CD4-positive, alpha-beta T cell (primary cell): ENCODE measurements around the gene C19orf33. TPM values are rescaled to one million over a fixed set of nuclear protein-coding genes. Genes with fewer than 3 reads are reported as not detected.

Experiments
- ATAC-seq: fragments of 200-7000 bp; cut with Tn5 transposase; one replicate; pipeline ENCODE4 v1.10.0; 2022; ENCODE audit warnings: mild to moderate bottlenecking; ENCODE audit not compliant: poor library complexity
- CTCF ChIA-PET: fragments of 350-600 bp; sonication (Branson Sonifier 250); formaldehyde crosslinking; loops from one replicate; lab custom pipeline; 2021; ENCODE audit warnings: antibody characterized with exemption, inconsistent platforms; lab: Charles Lee
- POLR2A ChIA-PET: fragments of 350-600 bp; sonication (Branson Sonifier 250); formaldehyde crosslinking; loops from one replicate; lab custom pipeline; 2021; ENCODE audit warnings: antibody characterized with exemption, inconsistent platforms; lab: Charles Lee
- DNase-seq, 14 experiments: peaks; one replicate each; pipeline ENCODE4 v3.0.0-alpha.2; 2013 to 2020; ENCODE audit warnings: mixed read lengths in 2 of 14
- H3K27ac ChIP-seq, 2 donors: one replicate each; pipeline versions ENCODE4 v1.5.1 to v1.7.0; 2013; ENCODE audit warnings: low read length in 2 of 2, low read depth in 1 of 2, mild to moderate bottlenecking in 1 of 2
- H3K27me3 ChIP-seq, 2 experiments: 1 replicate in 1 of 2; 2 replicates in 1 of 2; pipeline versions ENCODE4 v1.6.1 to v1.7.0; 2013; ENCODE audit warnings: low read length in 2 of 2, control low read depth in 1 of 2, mild to moderate bottlenecking in 1 of 2, moderate library complexity in 1 of 2; ENCODE audit not compliant: insufficient read depth in 2 of 2, control insufficient read depth in 1 of 2
- H3K36me3 ChIP-seq: one replicate; pipeline ENCODE4 v1.6.1; 2013; ENCODE audit warnings: low read length, control low read depth; ENCODE audit not compliant: insufficient read depth
- H3K4me1 ChIP-seq: one replicate; pipeline ENCODE4 v1.6.1; 2013; ENCODE audit warnings: low read length, control low read depth; ENCODE audit not compliant: insufficient read depth
- H3K4me3 ChIP-seq: one replicate; pipeline ENCODE4 v1.5.1; 2013; ENCODE audit warnings: mild to moderate bottlenecking, low read length, moderate library complexity
- H3K9me3 ChIP-seq, 2 experiments: 1 replicate in 1 of 2; 2 replicates in 1 of 2; pipeline versions ENCODE4 v1.6.1 to v1.7.0; 2013; ENCODE audit warnings: low read length in 2 of 2, mild to moderate bottlenecking in 2 of 2, control low read depth in 1 of 2, moderate library complexity in 1 of 2; ENCODE audit not compliant: control insufficient read depth in 1 of 2, insufficient read depth in 1 of 2
- H3K27ac Mint-ChIP-seq: one replicate; pipeline ENCODE4 v1.8.0; 2020; ENCODE audit warnings: mixed read lengths
- H3K27me3 Mint-ChIP-seq: one replicate; pipeline ENCODE4 v1.8.0; 2021; ENCODE audit warnings: mixed read lengths
- H3K36me3 Mint-ChIP-seq: one replicate; pipeline ENCODE4 v1.8.0; 2021; ENCODE audit warnings: low read depth, mixed read lengths
- H3K4me1 Mint-ChIP-seq: one replicate; pipeline ENCODE4 v1.8.0; 2021; ENCODE audit warnings: low read depth, mixed read lengths
- H3K4me3 Mint-ChIP-seq: one replicate; pipeline ENCODE4 v1.8.0; 2020; ENCODE audit warnings: mild to moderate bottlenecking, mixed read lengths
- H3K9me3 Mint-ChIP-seq: one replicate; pipeline ENCODE4 v1.8.0; 2020; ENCODE audit warnings: mixed read lengths
- intact Hi-C, 2 experiments: fragments of 100-400 bp; cut with DNase I in 1 of 2; cut with micrococcal nuclease in 1 of 2; formaldehyde crosslinking; loops; one replicate each; pipeline versions ENCODE4 v1.15.1 to v1.9.0; 2023 to 2025; cut with DNase I, micrococcal nuclease
- total RNA-seq, 174 experiments: library from RNA in 2 of 174; stranded (reverse) in 2 of 174; gene quantifications; one replicate each; pipeline ENCODE4 v1.2.3 and lab custom pipeline; 2021 to 2026
- TF ChIP-seq, protein P1 (sequence below): fragments of 200-600 bp; IDR thresholded peaks from one replicate; pipeline ENCODE4 v1.8.0; 2022; ENCODE audit warnings: antibody characterized with exemption, mild to moderate bottlenecking

C19orf33 gene
- total RNA-seq, 2 experiments from 2014 or later, result not detected

DNA sequence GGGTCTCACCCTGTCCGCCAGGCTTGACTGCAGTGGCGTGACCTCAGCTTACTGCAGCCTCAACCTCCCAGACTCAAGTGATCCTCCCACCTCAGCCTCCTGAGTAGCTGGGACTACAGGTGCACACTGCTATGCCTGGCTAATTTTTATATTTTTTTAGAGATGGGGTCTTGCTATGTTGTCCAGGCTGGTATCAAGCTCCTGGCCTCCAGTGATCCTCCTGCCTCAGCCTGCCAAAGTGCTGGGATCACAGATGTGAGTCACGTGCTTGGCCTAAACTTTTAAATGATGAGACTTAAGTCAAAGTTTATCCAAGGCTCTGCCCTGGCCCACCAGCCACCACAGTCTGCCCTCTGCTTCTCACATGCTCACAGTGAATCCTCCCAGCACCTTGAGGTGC lies 2.2 kb downstream of the C19orf33 start:
- Histone ChIP-seq H3K27ac (no peak overlapping the region), H3K9me3 (peaks cover 0 to 8% of the 10 kb centered on the region in 2 experiments), H3K27me3 (no peaks in the 10 kb centered on the region), H3K36me3 (peaks cover 20% of the 10 kb centered on the region), H3K4me3 (no peak overlapping the region), H3K4me1 (no peaks in the 10 kb centered on the region)
- Mint-ChIP-seq H3K4me3 (no peak overlapping the region), H3K27me3 (no peaks in the 10 kb centered on the region), H3K27ac (no peak overlapping the region), H3K9me3 (no peaks in the 10 kb centered on the region), H3K4me1 (no peaks in the 10 kb centered on the region), H3K36me3 (peaks cover 33% of the 10 kb centered on the region)
- ChIA-PET POLR2A (no interaction called here), CTCF (no interaction called here)
- intact Hi-C loops, result no loop called here
- TF ChIP-seq, protein P1, sequence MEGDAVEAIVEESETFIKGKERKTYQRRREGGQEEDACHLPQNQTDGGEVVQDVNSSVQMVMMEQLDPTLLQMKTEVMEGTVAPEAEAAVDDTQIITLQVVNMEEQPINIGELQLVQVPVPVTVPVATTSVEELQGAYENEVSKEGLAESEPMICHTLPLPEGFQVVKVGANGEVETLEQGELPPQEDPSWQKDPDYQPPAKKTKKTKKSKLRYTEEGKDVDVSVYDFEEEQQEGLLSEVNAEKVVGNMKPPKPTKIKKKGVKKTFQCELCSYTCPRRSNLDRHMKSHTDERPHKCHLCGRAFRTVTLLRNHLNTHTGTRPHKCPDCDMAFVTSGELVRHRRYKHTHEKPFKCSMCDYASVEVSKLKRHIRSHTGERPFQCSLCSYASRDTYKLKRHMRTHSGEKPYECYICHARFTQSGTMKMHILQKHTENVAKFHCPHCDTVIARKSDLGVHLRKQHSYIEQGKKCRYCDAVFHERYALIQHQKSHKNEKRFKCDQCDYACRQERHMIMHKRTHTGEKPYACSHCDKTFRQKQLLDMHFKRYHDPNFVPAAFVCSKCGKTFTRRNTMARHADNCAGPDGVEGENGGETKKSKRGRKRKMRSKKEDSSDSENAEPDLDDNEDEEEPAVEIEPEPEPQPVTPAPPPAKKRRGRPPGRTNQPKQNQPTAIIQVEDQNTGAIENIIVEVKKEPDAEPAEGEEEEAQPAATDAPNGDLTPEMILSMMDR, result no peak
- DNase-seq (no peak), ATAC-seq (no peak)

DNA sequence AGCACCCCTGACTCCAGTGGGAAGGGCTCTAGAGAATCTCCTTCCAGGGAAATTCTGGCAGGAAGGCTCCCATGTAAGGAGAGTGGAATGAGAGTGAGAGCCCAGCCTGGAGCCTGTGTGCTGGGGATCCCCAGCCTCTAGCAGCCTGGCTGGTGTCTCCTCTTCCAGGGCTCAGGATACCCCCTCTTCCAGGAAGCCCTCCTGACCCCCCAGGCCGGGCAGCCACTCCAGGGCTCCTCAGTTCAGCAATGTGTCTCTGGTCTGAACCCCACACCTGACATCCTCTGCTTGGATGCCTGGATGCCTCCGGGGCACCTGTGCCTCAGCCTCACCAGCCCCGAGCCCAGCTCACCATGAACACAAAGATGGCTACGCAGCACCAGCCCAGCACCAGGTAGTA lies 3.0 kb downstream of the C19orf33 start:
- CTCF ChIA-PET, result no interaction called here
- H3K9me3 Mint-ChIP-seq, result no peaks in the 10 kb centered on the region
- H3K27ac Mint-ChIP-seq, result no peak overlapping the region
- no peaks in the 10 kb centered on the region for H3K4me1 Mint-ChIP-seq
- no peaks in the 10 kb centered on the region for H3K27me3 Mint-ChIP-seq
- Histone ChIP-seq H3K4me1 (no peaks in the 10 kb centered on the region), H3K9me3 (peaks cover 0 to 8% of the 10 kb centered on the region in 2 experiments), H3K27ac (no peak overlapping the region), H3K36me3 (peaks cover 20% of the 10 kb centered on the region), H3K4me3 (no peak overlapping the region), H3K27me3 (no peaks in the 10 kb centered on the region)
- DNase-seq (no peak), ATAC-seq (no peak)
- POLR2A ChIA-PET, result no interaction called here
- TF ChIP-seq, protein P1, result no peak
- H3K36me3 Mint-ChIP-seq, result peaks cover 33% of the 10 kb centered on the region
- no peak overlapping the region for H3K4me3 Mint-ChIP-seq
- intact Hi-C loops, result no loop called here

DNA sequence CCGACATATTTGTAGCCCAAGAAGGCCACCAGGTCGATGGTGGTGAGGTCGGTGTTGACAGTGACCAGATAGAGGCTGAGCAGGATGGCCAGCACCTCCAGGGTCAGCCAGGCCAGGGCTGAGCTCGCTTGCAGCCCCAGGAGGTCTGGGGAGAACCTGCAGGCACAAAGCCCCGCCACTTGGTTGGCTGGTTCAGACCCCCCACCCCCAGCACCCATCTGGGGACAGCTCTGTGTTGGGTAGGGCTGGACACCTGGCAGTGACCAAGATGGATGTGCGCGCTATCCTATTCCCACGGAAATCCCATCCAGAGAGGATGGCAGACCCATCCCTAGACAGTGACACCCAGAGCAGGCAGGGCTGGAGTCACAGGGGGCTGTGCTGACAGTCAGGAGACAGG lies 3.5 kb downstream of the C19orf33 start:
- Mint-ChIP-seq H3K27ac (no peak overlapping the region), H3K4me1 (no peaks in the 10 kb centered on the region), H3K36me3 (peaks cover 33% of the 10 kb centered on the region), H3K4me3 (no peak overlapping the region), H3K9me3 (no peaks in the 10 kb centered on the region), H3K27me3 (no peaks in the 10 kb centered on the region)
- no peak overlapping the region for H3K27ac ChIP-seq
- CTCF ChIA-PET, result no interaction called here
- TF ChIP-seq, protein P1, result no peak
- intact Hi-C loops, result no loop called here
- H3K36me3 ChIP-seq, result peaks cover 20% of the 10 kb centered on the region
- no peak for DNase-seq
- no peak for ATAC-seq
- no peak overlapping the region for H3K4me3 ChIP-seq
- peaks cover 0 to 8% of the 10 kb centered on the region in 2 experiments for H3K9me3 ChIP-seq
- POLR2A ChIA-PET, result no interaction called here
- H3K27me3 ChIP-seq, result no peaks in the 10 kb centered on the region
- H3K4me1 ChIP-seq, result no peaks in the 10 kb centered on the region
